Loucy (cell line): ENCODE data around the gene PRPSAP2.

ENCODE experiments used
- EZH2phosphoT487 ChIP-seq: fragments of 200-600 bp; IDR thresholded peaks from 2 replicates; pipeline ENCODE4 v1.6.1; 2018; ENCODE audit warnings: antibody characterized with exemption, mild to moderate bottlenecking, moderate library complexity, borderline replicate concordance
- TF ChIP-seq, protein P1 (sequence below): fragments of 200-600 bp; sonication (generic); conservative IDR thresholded peaks from 2 replicates; pipeline ENCODE4 v1.5.1; 2014; ENCODE audit warnings: mild to moderate bottlenecking, antibody characterized with exemption, low read length

DNA sequence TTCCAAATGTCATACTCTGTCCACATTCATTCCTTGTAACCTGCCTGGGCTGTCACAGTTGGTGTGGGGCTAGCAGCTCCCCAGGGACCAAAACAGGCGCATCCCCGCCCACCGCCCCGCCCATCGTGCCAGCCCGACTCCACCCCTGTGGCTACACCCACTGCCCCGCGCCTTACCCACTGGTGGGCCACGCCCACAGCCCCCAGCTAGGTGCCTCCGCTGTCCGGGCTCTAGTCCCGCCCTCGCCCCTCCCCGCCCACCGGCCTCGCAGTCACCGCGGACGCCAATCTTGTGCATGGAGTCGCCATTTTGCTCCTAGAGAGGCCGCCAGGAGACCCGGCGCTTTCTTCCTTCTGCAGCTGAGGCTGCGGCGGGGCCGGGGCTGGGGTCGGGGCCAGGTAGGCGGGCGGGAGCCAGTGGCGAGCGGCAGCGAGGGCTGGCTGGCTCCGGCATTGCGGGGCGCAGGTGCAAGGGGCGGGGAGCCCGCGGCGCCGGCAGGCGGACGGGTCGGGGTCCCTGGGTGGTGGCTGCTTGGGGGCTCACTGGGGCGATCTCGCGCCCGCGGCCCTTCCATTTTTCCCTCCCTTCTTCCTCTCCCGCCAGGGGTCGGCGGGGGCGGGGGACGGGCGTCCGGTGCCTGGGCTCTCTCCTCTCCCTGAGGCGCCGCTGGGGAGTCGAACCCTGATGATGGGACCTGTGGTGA, at the start of gene PRPSAP2:
- TF ChIP-seq, protein P1, sequence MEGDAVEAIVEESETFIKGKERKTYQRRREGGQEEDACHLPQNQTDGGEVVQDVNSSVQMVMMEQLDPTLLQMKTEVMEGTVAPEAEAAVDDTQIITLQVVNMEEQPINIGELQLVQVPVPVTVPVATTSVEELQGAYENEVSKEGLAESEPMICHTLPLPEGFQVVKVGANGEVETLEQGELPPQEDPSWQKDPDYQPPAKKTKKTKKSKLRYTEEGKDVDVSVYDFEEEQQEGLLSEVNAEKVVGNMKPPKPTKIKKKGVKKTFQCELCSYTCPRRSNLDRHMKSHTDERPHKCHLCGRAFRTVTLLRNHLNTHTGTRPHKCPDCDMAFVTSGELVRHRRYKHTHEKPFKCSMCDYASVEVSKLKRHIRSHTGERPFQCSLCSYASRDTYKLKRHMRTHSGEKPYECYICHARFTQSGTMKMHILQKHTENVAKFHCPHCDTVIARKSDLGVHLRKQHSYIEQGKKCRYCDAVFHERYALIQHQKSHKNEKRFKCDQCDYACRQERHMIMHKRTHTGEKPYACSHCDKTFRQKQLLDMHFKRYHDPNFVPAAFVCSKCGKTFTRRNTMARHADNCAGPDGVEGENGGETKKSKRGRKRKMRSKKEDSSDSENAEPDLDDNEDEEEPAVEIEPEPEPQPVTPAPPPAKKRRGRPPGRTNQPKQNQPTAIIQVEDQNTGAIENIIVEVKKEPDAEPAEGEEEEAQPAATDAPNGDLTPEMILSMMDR, result no peak
- TF ChIP-seq EZH2phosphoT487, result no peak
